GM19240 (cell line): ENCODE measurements around the gene THTPA.

Experiments used
- DNase-seq: peaks from one replicate; pipeline ENCODE4 v3.0.0; 2011; ENCODE audit warnings: low spot score; ENCODE audit not compliant: insufficient read length

The THTPA gene

GRCh38 chr14:23567186-23568020, 11.3 kb downstream of the THTPA start, which contains the start of gene AP1G2:
Gene AP1G2 (minus strand): TSS chr14:23567791. CDS start chr14:23567314, 477 bp downstream.
- peak; percentile 72 for DNase-seq

DNA sequence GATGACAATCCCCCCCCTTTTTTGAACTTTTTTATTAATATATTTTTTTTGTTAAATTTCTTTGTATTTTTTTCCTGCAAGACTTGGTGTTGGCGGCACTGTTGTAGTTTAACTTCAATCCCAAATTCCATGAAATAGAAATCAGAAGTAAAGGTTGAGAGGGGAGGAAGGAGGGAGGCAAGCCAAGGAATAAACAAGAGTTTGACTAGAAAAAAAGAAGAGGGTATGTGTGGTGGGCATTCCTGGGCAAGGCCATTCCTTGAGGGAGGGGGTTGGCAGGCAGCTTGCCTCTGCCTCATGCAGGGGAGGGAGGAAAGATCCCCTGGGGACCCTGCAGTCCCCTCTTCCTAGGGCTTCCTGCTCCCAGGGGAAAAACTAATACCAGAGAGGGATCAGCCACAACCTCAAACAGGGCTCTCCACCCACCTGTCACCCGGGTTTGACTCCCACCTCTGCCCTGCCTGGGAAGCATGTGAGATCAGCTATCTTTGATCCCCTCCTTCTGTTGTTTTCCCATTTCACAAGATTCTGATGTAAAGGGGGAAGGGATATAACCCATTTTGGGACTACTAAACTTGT, 12.0 kb downstream of the THTPA start:
- DNase-seq, result no peak

DNA sequence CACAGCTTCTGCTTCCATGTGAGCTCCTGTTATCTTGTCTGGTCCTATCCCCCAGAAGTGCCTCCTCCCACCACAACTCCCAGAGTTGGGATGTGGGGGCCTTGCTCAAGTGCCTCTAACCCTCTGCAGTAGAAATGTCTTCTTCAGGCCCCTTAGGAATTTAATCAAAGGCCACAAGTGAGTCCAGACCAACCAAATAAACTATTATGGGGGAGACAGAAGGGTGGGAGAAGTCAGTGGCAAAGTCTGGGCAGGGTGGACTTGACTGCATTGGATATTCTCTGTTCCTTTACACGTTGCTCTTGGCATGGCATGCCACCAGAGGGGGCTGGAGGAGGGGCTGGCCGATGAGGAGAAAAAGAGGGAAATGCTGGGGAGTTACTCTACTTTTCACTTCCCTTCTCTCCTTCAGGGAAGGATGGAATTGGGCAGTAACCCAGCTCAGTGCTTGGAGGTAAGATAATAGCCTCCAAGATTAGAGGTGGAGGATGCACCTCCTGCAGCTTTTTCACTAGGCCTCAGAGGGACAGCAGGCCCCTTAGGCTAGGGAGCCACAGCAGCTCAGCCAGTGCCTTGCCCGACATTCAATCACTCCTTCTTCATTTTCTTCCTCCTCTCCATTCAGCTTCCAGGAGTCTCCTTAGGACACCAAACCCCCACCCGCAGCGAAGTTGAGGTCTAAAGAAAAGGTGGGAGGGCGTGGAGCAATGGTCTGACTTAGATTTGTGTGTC, 12.7 kb downstream of the THTPA start:
- no peak for DNase-seq

- DNase-seq, result no peak
Measured at GRCh38 chr14:23569443-23570151, 13.5 kb downstream of the THTPA start.

- no peak for DNase-seq
Measured at GRCh38 chr14:23570806-23571483, 14.9 kb downstream of the THTPA start.

- no peak for DNase-seq
Measured at GRCh38 chr14:23571701-23572523, 15.8 kb downstream of the THTPA start.

DNA sequence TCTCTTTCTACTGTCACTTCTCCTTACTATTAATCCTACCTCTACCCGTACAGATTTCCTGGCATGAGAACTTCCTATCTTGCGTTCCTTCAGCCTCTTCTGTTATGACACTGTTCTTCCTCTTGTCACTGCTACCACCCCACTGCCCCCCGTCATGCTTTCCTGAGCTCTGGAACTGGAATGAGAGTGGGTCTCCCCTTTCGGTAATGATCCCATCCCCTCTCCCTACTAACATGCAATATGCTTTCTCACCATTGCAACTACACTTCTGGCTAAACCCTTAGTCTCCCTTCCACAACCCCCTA, 16.4 kb downstream of the THTPA start:
- no peak for DNase-seq

- no peak for DNase-seq
Measured at GRCh38 chr14:23572836-23573235, 16.8 kb downstream of the THTPA start.

DNA sequence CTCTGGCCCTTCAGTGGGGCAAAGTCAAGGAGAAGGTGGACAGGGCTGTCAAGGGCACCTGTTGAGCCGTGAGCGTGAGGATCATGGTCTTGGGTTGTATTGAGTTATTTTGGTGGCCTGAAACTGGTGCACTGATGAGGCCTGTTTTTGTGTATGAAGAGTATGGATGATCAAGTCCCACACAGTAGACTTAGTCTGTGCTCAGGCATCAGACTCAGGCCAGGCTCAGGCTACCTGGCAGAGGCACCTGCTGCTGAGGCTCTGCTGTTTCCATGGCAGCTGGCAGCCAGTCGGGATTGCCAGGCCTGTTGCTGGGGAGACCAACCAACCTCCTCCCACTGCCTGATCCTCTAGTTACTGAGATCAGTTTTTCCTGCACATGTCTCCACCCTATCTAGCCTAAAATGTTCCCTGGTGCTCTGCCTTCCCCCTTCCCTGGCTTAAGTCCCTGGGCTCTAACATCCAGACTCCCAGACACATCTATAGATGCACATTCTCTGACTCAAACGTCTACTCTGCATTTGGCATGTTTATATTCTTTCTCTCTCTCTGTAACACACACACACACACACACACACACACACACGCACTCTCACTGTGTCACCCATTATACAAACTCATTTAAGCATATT, 17.4 kb downstream of the THTPA start:
- no peak for DNase-seq

- DNase-seq, result no peak
Measured at GRCh38 chr14:23577004-23577681, 21.1 kb downstream of the THTPA start.

DNA sequence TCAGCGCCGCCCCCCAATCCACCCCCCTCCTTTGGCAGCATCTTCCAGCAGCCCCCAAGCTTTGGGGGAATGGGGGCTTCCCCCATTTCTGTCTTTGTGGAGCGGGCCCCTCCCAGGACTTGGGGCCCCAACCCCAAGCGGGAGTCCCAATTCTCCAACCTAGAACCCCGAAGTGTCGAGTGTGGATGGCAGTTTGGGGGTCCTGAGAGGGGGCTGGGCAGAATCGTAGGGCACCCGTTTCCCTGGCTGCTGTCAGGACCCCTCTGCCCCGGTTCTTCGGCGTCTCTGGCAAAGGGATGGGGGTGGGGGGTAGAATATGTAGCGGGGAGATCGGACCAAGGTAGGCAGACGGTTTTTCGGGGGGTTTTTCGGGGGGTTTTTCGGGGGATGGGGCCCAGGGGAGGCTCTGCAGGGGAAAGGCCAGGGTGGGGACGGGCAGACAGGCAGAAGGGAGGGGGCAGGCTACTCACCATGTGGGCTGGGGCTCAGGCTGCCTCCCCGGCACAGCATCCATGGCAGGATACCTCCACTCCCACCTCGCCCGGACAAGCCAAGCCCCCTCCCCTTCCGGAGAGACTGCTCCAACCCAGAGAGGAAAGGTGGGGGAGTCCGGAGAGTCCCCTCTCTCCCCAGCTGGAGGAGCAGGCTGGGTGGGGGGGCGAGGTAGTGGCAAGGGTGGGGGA, 21.8 kb downstream of the THTPA start:
- no peak for DNase-seq

GRCh38 chr14:23578560-23579310, 22.7 kb downstream of the THTPA start, which contains the start of gene JPH4:
Gene JPH4 (minus strand): TSS chr14:23578790. CDS start chr14:23577453, 1,337 bp downstream.
- DNase-seq, result no peak

DNA sequence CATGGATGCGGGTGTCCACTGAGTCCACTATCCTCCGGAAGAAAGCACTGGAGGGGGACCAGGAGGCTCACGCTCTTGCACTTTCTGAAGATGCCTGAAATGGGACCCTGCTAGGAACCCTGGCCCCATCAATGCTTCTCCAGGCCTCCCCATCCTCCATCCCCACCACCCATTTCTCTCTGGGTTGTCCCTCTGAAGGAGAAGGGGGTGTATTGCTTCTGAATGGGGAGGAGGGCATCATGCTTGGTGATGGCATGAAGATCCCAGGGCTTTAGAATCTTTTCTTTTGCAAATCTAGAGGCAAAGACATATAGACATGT, 23.2 kb downstream of the THTPA start:
- DNase-seq, result no peak

GRCh38 chr14:23579739-23580138, 23.7 kb downstream of the THTPA start:
- no peak for DNase-seq

DNA sequence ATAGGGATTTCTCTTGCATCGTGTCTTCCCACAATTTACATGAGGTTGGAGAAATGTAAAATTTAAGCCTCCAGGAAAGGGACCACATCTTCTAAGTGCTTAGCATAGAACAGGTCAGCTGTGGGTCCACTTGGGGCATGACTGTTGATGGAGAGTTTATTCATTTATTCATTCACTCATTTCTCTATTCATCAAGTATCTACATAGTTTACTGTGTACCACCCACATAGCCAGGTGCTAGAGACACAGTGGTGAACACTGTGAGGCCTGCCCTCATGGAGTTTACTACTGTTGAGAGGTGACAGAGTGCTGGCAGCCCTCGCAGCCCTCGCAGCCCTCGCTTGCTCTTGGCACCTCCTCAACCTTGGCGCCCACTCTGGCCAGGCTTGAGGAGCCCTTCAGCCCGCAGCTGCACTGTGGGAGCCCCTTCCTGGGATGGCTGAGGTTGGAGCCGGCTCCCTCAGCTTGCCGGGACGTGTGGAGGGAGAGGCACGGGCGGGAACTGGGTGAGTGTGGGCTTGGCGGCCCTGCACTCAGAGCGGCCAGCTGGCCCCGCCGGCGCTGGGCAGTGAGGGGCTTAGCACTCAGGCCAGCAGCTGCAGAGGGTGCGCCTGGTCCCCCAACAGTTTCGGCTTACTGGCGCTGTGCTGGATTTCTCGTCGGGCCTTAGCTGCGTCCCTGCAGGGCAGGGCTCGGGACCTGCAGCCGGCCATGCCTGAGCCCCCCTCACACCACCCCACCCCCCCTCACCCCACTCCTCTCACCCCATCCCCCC, 24.3 kb downstream of the THTPA start:
- DNase-seq, result no peak

DNA sequence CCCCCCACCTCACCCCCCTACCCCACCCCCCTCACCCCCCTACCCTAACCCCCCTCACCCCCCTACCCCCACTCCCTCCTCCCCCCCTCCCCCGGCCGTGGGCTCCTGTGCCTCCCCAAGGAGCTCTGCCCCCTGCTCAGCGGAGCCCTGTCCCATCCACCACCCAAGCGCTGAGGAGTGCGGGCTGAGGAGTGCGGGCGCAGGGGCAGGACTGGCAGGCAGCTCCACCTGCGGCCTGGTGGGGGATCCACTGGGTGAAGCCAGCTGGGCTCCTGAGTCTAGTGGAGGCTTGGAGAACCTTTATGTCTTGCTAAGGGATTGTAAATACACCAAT, 24.8 kb downstream of the THTPA start:
- no peak for DNase-seq
